HepG2 (cell line): Measurements from ENCODE around the gene MAPRE3. TPM values are rescaled to one million over a fixed set of nuclear protein-coding genes. Genes with fewer than 3 reads are reported as not detected.
A peak's percentile ranks its signal among the peaks of the same experiment; 100 is the strongest.

Experiments
- CENPT ChIP-seq: sonication (generic); formaldehyde crosslinking; IDR thresholded peaks from 2 replicates; pipeline ENCODE4 v1.8.0; 2022; ENCODE audit warnings: low read depth, mild to moderate bottlenecking, moderate library complexity, missing genetic modification reagents
- FOXC1 ChIP-seq: sonication (generic); formaldehyde crosslinking; IDR thresholded peaks from 2 replicates; pipeline ENCODE4 v1.8.0; 2022; ENCODE audit warnings: mild to moderate bottlenecking, missing genetic modification reagents, borderline replicate concordance
- HDAC1 ChIP-seq: sonication (generic); formaldehyde crosslinking; IDR thresholded peaks from 2 replicates; pipeline ENCODE4 v1.5.1; 2020; ENCODE audit warnings: mild to moderate bottlenecking, missing genetic modification reagents
- IRF2 ChIP-seq: IDR thresholded peaks from 2 replicates; pipeline ENCODE4 v1.6.1; 2018; ENCODE audit warnings: missing genetic modification reagents, missing compliant biosample characterization
- JUN ChIP-seq: sonication (generic); formaldehyde crosslinking; IDR thresholded peaks from 2 replicates; pipeline ENCODE4 v1.4.0; 2020; ENCODE audit warnings: mild to moderate bottlenecking, missing genetic modification reagents
- JUNB ChIP-seq: sonication (generic); formaldehyde crosslinking; IDR thresholded peaks from 2 replicates; pipeline ENCODE4 v1.8.0; 2022; ENCODE audit warnings: missing genetic modification reagents, mild to moderate bottlenecking, borderline replicate concordance
- MED8 ChIP-seq: sonication (generic); formaldehyde crosslinking; IDR thresholded peaks from 2 replicates; pipeline ENCODE4 v1.8.1; 2023; ENCODE audit warnings: mild to moderate bottlenecking, missing genetic modification reagents; ENCODE audit not compliant: insufficient replicate concordance
- MTF2 ChIP-seq: sonication (generic); formaldehyde crosslinking; IDR thresholded peaks from 2 replicates; pipeline ENCODE4 v1.5.0; 2020; ENCODE audit warnings: missing genetic modification reagents, borderline replicate concordance
- NFIC ChIP-seq: IDR thresholded peaks from 2 replicates; pipeline ENCODE4 v1.6.1; 2012; ENCODE audit warnings: mild to moderate bottlenecking, low read length, inconsistent platforms
- NR2F1 ChIP-seq, 2 experiments: fragments of 450-650 bp in 1 of 2; formaldehyde crosslinking in 1 of 2; IDR thresholded peaks; 2 replicates each; pipeline versions ENCODE4 v1.5.0 to v1.6.1; 2016 to 2020; ENCODE audit warnings: mild to moderate bottlenecking in 1 of 2, missing compliant biosample characterization in 1 of 2, missing genetic modification reagents in 1 of 2, moderate library complexity in 1 of 2
- RARA ChIP-seq: IDR thresholded peaks from 2 replicates; pipeline ENCODE4 v1.6.1; 2016; ENCODE audit warnings: missing genetic modification reagents, missing compliant biosample characterization
- RNF219 ChIP-seq: sonication (generic); formaldehyde crosslinking; IDR thresholded peaks from 2 replicates; pipeline ENCODE4 v1.5.0; 2020; ENCODE audit warnings: mild to moderate bottlenecking, missing genetic modification reagents
- SOX5 ChIP-seq: IDR thresholded peaks from 2 replicates; pipeline ENCODE4 v1.6.1; 2016; ENCODE audit warnings: borderline replicate concordance
- SP1 ChIP-seq, 2 experiments: fragments of 450-650 bp in 1 of 2; sonication (generic) in 1 of 2; formaldehyde crosslinking in 1 of 2; IDR thresholded peaks; 2 replicates each; pipeline versions ENCODE4 v1.4.0 to v1.6.1; 2016 to 2020; ENCODE audit warnings: missing genetic modification reagents in 1 of 2
- U2AF1 ChIP-seq: fragments of 200-400 bp; formaldehyde crosslinking; optimal IDR thresholded peaks from 2 replicates; pipeline ENCODE3; 2017; ENCODE audit warnings: mild to moderate bottlenecking, low read depth, low read length
- YEATS2 ChIP-seq: sonication (generic); formaldehyde crosslinking; IDR thresholded peaks from 2 replicates; pipeline ENCODE4 v1.4.0; 2020; ENCODE audit warnings: missing genetic modification reagents, borderline replicate concordance
- ZBTB46 ChIP-seq: sonication (generic); formaldehyde crosslinking; IDR thresholded peaks from 2 replicates; pipeline ENCODE4 v1.4.0; 2020; ENCODE audit warnings: mild to moderate bottlenecking, missing genetic modification reagents, borderline replicate concordance
- ZNF235 ChIP-seq: sonication (generic); formaldehyde crosslinking; IDR thresholded peaks from 2 replicates; pipeline ENCODE4 v1.8.1; 2023; ENCODE audit warnings: mild to moderate bottlenecking, missing genetic modification reagents, borderline replicate concordance
- ZNF367 ChIP-seq: sonication (generic); formaldehyde crosslinking; IDR thresholded peaks from 2 replicates; pipeline ENCODE4 v1.4.0; 2020; ENCODE audit warnings: missing genetic modification reagents, borderline replicate concordance
- ZNF431 ChIP-seq: sonication (generic); formaldehyde crosslinking; IDR thresholded peaks from 2 replicates; pipeline ENCODE4 v1.9.0; 2022; ENCODE audit warnings: missing genetic modification reagents, low read depth, mild to moderate bottlenecking, borderline replicate concordance
- ZNF737 ChIP-seq: sonication (generic); formaldehyde crosslinking; IDR thresholded peaks from 2 replicates; pipeline ENCODE4 v1.5.0; 2020; ENCODE audit warnings: missing genetic modification reagents, mild to moderate bottlenecking, borderline replicate concordance
- ZNF746 ChIP-seq: sonication (generic); formaldehyde crosslinking; IDR thresholded peaks from 2 replicates; pipeline ENCODE4 v1.8.0; 2022; ENCODE audit warnings: mild to moderate bottlenecking, missing genetic modification reagents
- polyA plus RNA-seq, 8 experiments: library from polyadenylated mRNA; depleted of rRNA in 3 of 8; stranded (reverse) in 7 of 8; unstranded in 1 of 8; fragments of >200 nt; fragmentation: Illumina TruSeq in 4 of 8; extraction: Trizol in 4 of 8; gene quantifications; 2 replicates each; pipeline versions ENCODE4 v1.2.1 to v1.2.3, GENCODE V29; 2011 to 2016; ENCODE audit warnings: low read depth in 4 of 8, missing spikeins in 1 of 8, mixed read lengths in 1 of 8; ENCODE audit not compliant: insufficient read depth in 1 of 8
- total RNA-seq, 5 experiments: library from RNA; depleted of rRNA; stranded (reverse); fragments of >200 nt; fragmentation: Illumina TruSeq; extraction: Trizol; gene quantifications; 2 replicates each; pipeline ENCODE4 v1.2.3, GENCODE V29; 2016; ENCODE audit warnings: low read depth in 1 of 5
- TF ChIP-seq, protein P1 (sequence below): sonication (generic); formaldehyde crosslinking; IDR thresholded peaks from 2 replicates; pipeline ENCODE4 v1.4.0; 2020; ENCODE audit warnings: mild to moderate bottlenecking, low read depth, missing genetic modification reagents
- TF ChIP-seq, protein P2 (sequence below): sonication (generic); formaldehyde crosslinking; IDR thresholded peaks from 2 replicates; pipeline ENCODE4 v1.8.1; 2022; ENCODE audit warnings: mild to moderate bottlenecking, missing genetic modification reagents

The MAPRE3 gene
- total and polyA plus RNA-seq, 2 of the 13 experiments (the other 11 are each of a cell fraction or from before 2014, with no cell fraction given): 0.31 to 0.91 TPM

DNA sequence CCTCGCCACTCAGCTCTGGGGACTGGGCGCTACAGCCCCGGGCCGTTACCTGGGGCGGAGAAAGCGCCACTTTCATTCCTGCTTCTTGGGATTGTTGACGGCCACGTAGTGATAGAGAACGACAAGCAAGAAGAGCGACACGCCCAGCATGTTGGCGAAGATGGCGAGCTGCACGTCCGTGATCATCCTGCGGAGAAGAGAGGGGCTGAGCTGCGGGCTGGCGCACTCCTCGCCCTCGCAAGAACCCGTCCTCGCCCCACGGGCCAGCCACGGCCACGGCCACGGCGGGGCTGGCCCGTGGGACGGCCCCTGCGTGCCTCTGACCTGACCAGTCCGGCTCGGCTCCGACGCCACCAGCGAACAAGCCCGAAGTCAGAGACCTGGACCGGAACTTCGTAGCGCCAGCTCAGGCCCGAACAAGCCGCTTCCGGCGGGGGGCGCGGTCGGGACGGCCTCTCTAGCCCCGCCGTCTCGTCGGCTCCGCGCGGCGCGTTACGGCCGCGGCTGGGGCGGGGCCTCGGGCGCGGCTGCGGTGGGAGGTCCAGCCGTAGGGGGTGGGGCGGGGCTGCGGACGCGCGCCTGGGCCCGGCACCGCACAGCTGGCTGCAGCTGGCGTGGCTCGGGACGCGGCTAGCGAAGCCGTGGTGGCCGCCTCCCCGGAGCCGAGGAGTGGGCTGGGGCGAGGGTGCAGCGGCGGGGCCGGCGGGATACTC, 101.0 kb downstream of the MAPRE3 start, which contains the start of gene OST4 (continued):
- TF ChIP-seq RARA (no peak), CENPT (CRISPR knock-in tag) (no peak), MED8 (CRISPR knock-in tag) (no peak), MTF2 (CRISPR knock-in tag) (no peak; the same call in 1 of the 2 replicates), SOX5 (CRISPR knock-in tag) (peak; percentile 52; the same call in 1 of the 2 replicates), NFIC (no peak), JUN (no peak), RNF219 (CRISPR knock-in tag) (no peak), YEATS2 (peak; percentile 93), U2AF1 (no peak), ZNF235 (CRISPR knock-in tag) (peak; percentile 22; the same call in 1 of the 2 replicates), ZBTB46 (CRISPR knock-in tag) (no peak), ZNF746 (CRISPR knock-in tag) (0 out of 2 replicates have a peak, but pooled peaks have one; percentile 32), IRF2 (CRISPR knock-in tag) (peak; percentile 77), SP1 (IDR thresholded peaks at IDR 0.05) (no peak), SP1 (CRISPR knock-in tag; IDR thresholded peaks at IDR 0.05) (peak; percentile 58), NR2F1 (CRISPR knock-in tag; IDR thresholded peaks at IDR 0.05) (0 out of 4 replicates have a peak, but pooled peaks of 1 of the 2 experiments have one; percentile 6), JUNB (CRISPR knock-in tag) (no peak), HDAC1 (CRISPR knock-in tag) (peak; percentile 92), ZNF431 (CRISPR knock-in tag) (no peak), ZNF367 (CRISPR knock-in tag) (no peak), FOXC1 (CRISPR knock-in tag) (no peak), ZNF737 (CRISPR knock-in tag) (0 out of 2 replicates have a peak, but pooled peaks have one; percentile 65)
- TF ChIP-seq, protein P1, sequence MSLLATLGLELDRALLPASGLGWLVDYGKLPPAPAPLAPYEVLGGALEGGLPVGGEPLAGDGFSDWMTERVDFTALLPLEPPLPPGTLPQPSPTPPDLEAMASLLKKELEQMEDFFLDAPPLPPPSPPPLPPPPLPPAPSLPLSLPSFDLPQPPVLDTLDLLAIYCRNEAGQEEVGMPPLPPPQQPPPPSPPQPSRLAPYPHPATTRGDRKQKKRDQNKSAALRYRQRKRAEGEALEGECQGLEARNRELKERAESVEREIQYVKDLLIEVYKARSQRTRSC (CRISPR knock-in tag): no peak
- TF ChIP-seq, protein P2, sequence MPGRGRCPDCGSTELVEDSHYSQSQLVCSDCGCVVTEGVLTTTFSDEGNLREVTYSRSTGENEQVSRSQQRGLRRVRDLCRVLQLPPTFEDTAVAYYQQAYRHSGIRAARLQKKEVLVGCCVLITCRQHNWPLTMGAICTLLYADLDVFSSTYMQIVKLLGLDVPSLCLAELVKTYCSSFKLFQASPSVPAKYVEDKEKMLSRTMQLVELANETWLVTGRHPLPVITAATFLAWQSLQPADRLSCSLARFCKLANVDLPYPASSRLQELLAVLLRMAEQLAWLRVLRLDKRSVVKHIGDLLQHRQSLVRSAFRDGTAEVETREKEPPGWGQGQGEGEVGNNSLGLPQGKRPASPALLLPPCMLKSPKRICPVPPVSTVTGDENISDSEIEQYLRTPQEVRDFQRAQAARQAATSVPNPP (CRISPR knock-in tag): 0 out of 2 replicates have a peak, but pooled peaks have one; percentile 50
